GM21360 (cell line): ENCODE results near the gene RTN4.

Experiments used
- ATAC-seq: cut with Tn5 transposase; IDR thresholded peaks from one replicate; pipeline ENCODE4 v1.9.1; 2021; ENCODE audit warnings: mild to moderate bottlenecking, moderate library complexity; ENCODE audit not compliant: unreplicated experiment

The RTN4 gene

DNA sequence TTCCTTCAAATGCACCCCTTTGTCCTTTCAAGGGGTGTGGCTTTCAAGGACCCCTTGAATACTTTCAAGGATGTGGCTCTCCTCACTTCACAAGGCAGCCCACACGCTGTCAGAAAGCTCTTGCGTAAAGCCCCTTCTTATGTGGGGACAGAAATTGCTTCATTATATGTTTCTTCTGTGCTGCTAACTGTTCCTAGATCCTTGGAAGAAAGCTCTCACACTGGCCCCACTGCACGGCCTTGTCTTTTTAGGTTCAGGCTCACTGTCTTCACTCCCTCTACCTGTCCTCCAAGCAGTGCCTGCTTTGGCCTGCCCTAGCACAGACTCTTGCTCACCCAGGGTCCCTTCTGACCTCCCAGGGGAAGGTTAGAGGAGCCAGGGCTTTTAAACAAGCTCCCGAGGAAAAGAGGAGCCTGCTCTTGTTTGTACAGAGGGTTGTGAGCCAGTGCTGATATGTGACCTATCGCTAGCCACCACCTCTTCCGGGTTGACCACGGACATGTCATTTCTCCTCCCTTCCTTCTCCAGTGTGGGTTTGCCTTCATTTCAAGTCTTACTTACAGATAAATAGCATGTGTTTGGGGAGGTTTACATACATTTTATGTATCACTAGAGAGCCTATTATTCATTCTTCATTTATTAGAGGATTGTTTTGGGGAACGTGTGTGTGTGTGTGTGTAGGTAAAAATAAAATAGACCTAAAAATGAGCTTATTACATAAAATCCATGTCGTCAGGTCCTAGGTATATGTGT lies 94.7 kb downstream of the RTN4 start:
- no peak for ATAC-seq

DNA sequence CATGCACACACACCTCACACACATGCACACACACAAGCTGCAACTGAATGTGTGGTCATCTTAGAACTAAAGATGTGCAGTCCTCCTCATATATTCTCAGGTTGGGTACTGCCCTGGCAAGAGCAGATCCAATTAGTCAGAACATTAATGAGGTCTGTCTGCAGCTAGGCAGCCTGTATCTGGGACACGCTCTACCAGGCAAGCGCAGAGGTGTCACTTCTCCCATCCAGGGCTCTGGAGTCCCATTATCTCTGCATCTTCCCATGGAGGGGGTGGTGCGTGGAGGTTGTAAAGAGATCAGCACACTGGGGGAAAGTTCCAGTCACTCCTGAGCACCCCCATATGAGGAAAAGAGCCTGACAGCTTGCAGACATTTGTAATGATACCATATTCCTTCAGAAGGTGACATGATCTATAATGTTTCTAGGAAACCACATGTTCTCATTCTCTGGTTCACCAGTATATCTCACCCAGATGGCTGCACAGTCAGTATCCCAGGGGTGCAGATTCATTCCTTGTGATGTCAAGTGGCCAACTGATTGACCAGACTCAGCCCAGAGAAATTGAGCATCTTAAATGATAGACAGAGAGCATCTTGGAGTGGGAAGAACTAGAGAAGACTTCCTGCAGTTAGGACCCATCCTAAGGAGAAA lies 95.4 kb downstream of the RTN4 start:
- ATAC-seq: no peak

DNA sequence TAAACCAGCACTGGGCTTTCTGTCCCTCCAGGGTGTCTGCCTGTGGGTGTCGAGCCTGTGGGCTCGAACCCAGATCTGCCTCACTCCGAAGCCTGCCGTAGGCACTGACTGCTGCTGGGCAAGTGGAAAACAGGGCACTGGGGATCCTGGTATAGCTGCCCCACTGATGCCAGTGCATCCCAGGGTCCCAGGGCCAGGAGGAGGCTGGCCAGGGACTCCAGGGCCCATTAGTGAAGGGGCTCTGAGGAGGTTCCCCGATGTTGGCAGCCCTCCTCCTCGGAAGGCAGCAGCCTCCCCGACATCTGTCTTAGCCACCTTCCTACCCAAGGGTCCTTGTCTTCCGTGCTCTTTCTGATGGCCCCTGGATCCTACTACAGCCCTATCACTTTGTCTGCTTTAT lies 96.1 kb downstream of the RTN4 start:
- no peak for ATAC-seq

DNA sequence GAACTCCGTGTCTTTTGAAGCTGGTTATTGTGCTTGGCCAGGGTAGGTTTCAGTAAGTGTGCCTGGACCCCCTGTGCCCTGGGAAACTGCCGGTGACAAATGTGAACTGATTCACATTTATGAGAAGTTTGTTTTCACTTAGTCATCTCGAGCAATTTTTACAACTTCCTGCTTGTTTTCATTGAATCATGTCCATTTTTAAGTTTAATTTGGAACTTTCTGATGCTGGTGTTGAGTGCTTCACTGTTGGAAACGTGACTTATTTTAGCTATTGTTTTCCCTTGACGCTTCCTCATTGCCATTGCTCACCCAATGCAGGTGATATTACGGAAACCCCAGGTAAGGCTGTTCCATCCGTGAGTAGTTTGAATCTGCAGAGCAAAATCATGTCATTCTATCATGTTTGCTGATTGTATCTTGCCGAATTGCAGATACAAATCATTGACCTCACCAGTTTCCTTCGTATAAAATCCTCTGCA lies 97.2 kb downstream of the RTN4 start:
- no peak for ATAC-seq

DNA sequence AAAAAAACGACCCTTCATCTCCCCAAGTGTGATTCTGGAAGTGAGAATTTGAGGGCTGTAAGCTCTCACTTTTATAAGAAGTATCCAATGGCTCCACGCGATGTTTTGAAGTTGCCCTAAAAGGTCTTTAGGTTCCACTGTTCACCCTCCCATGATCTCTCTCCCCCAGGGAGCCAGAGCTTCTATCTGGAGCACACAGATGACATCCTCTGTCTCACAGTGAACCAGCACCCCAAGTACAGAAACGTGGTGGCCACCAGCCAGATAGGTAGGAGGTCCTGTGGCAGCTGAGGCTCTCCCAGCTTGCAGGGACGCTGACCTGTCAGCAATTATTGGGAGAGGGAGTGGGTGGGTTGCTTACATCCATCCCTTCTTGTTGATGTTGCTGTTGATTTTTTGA lies 97.8 kb downstream of the RTN4 start:
- ATAC-seq: no peak

DNA sequence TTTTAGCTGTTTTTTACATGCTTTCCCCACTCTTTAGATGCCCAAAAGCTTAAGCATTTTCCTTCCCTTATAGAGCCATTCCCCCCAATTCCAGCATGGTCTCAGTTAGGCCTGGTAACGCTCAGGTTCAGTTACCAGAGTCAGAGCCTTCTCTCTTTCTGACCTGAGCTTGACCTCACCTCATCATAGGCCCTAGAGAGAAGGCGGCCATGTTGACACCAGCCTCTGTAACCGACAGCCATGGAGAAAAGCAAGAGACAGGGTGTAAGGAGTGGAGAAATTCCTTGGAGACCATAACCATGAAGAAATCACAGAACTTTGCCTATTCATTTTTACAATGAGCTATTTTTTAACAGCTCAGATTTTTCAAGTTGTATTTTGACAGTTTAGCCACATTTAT lies 99.4 kb downstream of the RTN4 start:
- no peak for ATAC-seq

DNA sequence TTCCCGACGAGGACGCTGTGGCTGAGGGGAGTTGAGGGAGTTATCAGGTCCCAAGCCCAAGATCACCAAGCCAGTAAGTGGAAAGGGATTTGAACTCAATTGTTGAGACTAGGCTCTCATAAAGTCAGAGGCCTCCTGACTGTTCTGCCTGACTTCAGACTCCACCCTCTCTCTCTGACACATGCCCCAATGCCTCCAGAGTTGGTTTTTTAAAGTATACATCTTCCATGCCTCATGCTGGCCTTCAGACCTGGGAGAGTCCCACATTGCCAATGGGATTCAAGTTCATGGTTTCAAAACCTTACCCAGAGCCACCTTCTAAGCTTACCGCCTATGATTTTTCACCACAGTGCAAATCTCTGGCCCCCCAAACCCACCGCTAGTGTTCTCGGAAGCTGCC lies 100.8 kb downstream of the RTN4 start:
- ATAC-seq: no peak

DNA sequence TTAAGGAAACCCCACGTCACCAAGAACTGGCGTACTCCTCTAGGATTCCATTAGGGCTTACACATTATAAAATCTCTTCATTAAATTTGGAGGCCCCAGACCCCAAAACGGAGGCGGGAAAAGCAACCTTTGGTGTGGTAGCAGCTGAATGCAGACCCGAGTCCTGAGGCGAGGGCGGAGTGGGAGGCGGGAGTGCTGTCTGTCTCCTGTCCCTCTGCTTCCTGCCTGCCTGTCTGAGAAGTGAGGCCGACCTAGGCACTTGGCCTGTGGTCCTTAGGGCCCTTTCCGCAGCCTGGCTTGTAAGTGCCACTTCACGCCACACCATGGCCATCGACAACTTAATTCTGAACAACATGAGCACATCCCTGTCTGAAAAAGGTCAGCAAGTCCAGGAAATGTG lies 102.1 kb downstream of the RTN4 start:
- ATAC-seq: no peak

DNA sequence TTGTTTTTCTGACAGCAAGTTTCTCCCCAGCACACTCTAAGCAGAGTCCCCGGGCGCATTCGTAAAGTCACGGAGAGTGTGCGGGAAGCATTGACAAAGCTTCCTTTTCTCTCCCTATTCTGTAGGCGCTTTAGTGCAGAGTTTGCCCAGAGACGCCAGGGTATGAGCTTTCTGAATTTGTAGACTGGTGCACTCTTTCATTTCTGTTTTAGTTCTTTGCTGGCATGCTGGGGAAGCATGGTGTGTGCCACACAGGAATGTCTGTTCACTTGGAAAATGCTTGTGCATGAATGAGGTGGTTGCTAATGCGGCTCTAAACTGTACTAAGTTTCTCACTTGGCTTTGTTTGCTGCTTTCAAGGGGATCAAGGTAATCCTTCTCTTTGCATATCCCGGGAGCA lies 102.6 kb downstream of the RTN4 start:
- no peak for ATAC-seq

DNA sequence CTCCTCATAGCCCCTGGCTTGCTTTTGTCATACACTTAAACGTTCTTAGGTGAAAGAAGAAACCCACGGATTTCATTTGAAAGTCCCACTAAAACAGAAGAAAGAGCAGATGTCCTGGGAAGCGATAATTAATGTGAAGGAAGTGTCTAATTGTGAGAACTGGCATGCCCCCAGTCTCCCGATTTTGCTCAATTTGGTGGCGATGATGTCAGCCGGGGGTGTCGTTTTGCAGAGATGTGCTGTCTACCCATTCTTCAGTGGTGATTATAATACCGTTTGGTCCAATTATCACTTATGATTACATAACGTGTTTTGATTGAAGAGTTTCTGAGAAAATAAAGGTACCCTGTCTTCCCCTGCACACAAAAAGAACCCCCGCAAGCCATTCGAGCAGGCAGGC lies 103.1 kb downstream of the RTN4 start:
- ATAC-seq: no peak

DNA sequence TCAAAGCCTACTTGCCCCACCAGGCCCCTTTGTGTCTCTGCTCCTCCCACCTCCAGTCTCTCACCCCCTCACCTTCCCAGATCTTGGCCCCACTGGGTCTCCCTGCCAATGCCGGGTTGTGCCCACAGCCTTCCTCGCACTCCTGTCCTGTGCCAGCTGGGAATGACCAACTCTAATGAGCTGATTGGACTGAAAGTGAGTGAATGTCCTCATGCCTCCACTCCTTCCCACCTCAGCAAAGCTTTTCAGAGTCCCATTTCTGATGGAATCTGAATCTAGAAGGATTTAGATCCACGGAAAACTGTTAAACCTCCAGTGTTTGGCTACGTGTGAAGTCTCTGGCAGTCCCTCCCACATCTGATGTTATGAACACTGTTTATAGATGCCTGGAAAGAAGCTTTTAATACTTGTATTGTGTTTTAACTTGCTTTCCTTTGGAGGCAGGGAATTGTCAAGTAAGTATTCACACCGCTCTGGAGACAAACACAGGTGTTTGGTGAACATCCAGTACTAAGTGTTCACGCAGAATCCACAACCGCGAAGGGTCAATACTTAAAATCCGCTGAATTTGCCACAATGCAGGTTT lies 103.9 kb downstream of the RTN4 start:
- ATAC-seq: no peak

DNA sequence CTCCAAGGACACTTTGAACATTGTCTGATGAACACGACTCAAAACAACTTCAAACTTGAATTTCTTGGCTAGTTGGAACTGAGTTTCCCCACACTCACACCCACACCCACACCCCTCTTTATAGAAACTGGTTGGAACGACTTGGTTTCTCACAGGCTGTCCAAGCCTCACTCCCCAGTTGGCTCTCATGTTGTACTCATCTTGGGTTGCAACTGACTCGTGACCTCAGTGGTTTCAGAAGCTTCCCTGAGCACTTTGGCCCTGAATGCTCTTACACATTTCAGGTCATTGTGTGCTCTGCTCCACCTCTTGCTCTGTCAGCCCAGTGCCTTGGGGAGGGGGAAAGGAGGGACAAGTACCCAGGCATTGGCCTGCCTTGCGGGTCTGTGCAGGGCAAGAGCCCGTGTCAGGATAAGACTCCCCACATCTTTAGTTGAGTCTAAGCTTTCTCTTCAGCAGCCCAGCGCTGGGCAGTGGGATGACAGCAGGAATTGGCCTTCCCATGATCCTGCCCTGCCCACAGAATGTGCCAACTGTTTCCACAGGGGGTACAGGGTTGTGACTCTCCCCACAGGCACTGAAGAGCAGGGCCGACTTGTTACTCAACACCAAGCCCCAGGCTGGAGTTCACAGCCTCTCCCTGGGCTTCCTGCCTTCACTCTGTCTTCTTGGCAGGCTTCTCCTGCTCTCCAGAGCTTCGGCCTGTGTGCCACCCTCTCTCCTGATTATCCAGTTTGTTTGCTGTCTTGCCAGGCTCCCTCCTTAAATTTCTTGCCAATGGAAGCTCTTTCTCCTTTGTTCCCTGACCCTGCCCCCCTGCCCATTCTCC lies 104.6 kb downstream of the RTN4 start:
- ATAC-seq: no peak

DNA sequence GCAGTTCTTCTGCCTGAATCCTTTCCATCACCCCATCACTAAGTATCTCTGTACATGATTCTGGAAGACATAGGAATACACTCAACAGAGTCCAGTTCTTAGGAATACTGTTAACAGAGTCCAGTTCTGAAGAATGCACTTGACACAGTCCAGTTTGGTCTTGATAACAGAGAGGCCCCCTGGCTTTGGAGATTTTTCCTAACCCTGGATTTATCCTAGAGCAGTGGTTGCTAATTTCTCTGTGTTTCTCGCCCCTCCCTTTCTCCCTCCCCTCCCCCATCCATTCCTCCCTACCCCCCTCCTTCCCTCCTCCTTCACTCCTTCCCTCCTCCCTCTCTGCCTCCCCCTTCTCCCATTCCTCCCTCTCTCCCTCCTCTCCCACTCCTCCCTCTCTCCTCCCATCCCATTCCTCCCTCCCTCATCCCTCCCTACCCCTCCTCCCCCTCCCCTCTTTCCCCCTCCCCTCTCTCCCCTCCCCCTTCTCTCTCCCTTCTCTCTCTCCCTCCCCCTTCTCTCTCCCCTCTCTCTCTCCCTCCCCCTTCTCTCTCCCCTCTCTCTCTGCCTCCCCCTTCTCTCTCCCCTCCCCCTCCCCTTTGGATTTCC lies 105.4 kb downstream of the RTN4 start:
- ATAC-seq: no peak

DNA sequence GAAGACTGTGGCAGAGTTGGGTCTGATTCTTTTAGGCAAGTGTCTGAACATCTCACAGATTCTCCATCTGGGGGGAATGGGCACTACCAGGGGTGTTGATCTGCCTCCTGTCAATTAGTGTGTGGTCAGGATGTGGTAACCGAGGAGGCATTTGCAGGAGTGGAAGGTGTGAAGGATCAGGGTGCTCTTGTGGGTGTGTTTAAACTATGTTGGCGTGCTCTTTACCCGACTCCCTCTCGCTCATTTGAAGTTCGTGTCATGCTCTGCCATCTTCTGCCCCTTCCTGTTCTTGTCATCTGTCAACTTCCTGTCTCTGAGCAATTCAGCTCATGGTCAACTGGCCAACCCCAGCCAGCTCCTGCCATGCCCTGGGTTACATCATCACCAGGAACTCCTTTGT lies 107.9 kb downstream of the RTN4 start:
- ATAC-seq: no peak

DNA sequence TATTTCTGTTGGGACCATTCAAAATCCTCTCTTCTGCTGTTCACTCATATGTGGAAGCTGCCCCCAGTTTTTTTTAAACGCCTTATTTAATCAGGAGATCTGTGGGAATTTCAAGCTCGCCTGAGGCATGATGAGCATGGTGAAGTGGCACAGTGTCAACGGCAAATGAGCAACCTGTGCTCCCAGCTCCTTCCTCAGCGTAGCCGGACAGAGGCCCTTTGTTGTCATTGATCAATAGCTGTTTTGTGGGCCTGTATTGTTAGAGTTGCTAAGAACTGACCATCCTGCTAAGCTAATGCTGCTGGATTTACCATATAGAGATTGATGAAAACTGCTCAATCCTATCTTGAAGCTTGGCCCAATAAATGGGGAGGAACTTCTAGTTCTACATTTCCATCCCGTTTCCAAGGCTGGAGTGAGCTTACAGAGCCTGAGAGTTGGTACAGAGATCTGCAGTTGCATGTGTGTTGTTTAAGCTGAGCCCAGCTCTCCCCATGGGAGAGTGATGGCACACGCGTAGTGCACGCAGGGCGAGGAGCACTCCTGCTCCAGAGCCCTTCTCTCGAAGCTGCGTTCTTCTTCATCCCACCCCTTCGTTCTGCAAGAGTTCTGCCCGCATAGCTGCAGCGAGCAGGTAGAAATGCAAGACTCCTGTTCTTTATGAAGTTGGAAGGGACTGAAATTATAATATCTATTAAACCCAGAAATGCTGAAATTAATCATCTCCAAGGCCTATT lies 108.8 kb downstream of the RTN4 start:
- ATAC-seq: no peak

DNA sequence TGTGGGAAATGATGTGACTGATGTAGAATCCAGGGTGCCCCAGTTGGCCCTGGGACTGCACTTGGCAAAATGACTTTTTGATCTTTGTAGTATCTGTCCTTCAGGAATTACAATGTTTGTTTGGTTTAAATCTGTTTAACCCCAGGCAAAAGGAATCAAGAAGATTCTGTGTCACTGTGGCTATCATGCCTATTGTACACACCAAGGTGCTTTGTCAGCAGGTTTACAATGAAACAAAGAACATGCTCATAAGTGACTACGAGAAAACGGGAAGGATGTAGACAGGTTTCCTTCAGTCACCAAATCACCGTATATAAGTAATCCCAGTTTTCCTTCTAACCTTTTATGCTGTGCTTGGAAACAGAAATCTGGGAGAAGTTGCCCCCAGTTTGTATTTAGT lies 109.5 kb downstream of the RTN4 start:
- no peak for ATAC-seq

DNA sequence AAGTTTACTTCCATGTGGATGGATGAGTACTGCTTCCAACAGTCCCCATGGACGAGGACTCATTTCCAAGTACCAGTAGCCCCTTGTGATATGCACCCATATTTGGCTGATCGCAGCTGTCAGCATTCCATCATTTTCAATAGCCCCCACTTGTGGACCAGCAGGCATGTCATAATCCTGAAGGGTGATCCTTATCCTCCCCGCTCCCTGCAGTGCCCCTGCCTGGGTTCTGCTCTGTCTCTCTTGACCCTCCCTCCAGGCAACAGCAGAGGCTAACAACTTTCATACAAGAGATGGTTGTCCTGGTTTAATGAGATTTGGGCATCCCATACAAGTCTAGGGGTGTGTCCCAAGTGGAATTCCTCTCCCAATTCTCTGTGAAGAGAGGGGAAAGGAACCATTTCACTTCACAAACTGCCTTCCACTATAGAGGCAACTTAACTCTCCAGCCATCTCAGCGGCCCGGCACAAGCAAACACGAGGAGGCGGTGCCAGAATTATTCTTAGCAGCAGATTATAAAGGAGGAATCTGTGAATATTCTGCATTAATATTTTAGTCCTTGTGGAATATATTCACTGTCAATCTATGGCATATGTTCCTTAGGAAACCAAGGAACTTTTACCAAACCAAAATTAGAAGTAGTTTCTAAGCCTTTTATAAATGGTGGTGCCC lies 110.7 kb downstream of the RTN4 start:
- ATAC-seq: no peak

DNA sequence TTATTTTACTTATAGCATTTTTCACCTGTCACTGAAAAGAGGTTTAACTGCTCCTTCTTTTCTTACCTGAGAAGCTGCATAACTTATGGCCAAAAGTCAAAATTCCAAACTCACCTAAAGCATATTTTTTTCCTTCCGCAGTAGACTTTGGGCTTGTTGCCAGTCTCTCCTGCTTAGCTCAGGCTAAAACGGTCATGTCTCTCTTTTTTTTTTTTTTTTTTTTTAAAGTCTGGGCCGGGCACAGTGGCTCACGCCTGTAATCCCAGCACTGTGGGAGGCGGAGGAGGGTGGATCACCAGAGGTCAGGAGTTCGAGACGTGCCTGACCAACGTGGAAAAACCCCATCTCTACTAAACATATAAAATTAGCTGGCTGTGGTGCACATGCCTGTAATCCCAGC lies 113.5 kb downstream of the RTN4 start:
- no peak for ATAC-seq

DNA sequence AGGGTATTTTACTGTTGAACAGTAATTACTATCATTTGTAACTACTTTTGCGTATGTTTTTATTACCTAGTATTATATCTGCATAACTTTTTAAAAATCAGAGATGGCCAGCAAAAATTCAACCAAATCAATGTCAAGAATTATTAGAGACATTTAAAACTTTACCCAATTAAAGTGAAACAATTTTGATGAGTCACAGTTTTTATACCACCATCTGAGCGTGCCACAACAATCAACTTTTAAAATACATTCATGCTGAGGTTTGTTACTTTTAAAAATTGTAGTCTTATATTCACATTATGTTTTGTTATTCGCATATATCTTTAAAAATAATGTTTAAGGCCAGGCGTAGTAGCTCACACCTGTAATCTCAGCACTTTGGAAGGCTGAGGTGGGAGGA lies 114.9 kb downstream of the RTN4 start:
- no peak for ATAC-seq

DNA sequence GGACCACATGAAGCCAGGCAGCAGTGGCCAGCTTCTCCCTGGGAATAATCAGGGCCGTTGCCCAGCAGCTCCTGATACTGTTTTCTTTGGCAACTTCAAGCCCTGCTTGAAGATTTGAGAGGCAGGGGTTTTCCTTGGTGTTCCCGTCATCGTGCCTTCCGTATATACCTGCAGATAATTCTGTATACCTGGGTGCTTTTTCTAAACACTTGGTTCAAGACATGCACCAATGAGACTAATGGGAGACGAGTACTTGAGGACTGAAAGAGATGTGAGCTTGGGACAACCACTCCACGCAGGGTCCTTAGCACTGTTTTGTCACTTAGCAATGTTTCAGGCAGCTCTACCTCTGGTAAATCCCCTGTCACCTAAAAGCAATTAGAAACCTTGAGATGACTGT lies 118.8 kb downstream of the RTN4 start:
- no peak for ATAC-seq
